ENCODE data around the gene FARP1.

The FARP1 gene

DNA sequence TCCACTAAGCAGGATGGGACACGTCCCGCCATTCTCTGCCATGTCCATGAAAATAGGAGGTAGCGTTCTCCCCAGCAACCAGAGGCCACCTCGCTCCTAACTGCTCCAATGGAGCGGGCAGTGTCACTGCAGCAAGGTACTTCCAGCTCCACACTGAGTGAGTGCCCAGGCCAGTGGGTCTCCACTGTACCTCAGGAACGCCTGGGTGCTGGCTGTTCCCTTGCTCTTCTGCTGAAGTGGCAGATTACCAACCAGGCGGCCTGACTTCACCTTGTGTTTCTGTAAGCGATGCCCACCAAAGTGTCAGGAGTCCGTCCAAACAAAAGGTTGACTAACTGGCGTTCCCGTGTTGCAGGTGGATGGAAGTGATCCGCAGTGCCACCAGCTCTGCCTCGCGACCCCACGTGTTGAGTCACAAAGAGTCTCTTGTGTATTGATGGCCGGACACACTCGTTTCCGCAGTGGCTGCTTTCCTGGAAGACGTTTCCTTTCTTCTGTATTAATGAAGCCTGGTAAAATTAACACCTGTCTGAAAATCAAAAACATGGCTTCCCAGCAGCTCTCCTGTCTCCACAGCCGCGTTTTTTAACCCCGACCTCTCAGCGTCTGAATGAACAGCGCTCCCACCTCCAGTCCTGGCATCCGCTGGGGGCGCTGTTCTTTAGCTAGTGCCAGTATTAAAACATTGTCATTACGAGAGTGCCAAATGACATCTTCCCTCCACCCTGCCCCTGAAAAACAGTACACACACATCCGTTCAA is 305.2 kb downstream of the FARP1 start:
- Histone ChIP-seq H3K9me3 (ENCODE audit: control insufficient read depth, low read length) (no peaks in the 10 kb centered on the region), H3K27me3 (ENCODE audit: control insufficient read depth, insufficient read depth, low read length) (no peaks in the 10 kb centered on the region), H2AFZ (no peak overlapping the region), H3K4me2 (ENCODE audit: low read length) (no peak overlapping the region), H3K9ac (no peak overlapping the region), H3K4me1 (no peaks in the 10 kb centered on the region), H3K79me2 (no peaks in the 10 kb centered on the region), H3K27ac (no peak overlapping the region), H3K4me3 (ENCODE audit: low read depth, low read length) (no peak overlapping the region), H3K36me3 (ENCODE audit: control insufficient read depth, insufficient read depth, low read length) (no peaks in the 10 kb centered on the region)
- TF ChIP-seq CTCF (IDR thresholded peaks at IDR 0.05), result peak; percentile 5

DNA sequence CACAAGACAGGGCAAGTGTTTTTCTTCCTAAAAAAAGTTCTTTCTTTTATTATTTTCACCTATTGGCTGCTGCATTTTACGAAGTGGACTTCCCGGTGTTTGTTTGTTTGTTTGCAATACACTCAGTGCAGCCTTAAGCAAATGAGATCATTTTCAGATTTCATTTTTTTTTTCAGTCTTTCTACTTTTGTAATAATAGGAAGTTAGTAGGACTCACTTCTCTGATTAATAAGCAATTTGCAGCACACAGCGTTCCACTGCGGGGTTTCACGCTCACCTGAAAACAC is 305.7 kb downstream of the FARP1 start:
- H3K27ac ChIP-seq, result no peak overlapping the region
- no peaks in the 10 kb centered on the region for H3K4me1 ChIP-seq

GRCh38 chr13:98449273-98449672 is 306.4 kb downstream of the FARP1 start:
- no peak for TF ChIP-seq CTCF (IDR thresholded peaks at IDR 0.05)
- no peaks in the 10 kb centered on the region for H3K9me3 ChIP-seq (ENCODE audit: control insufficient read depth, low read length)
- H2AFZ ChIP-seq, result no peak overlapping the region
- no peak overlapping the region for H3K9ac ChIP-seq
- no peaks in the 10 kb centered on the region for H3K36me3 ChIP-seq (ENCODE audit: control insufficient read depth, insufficient read depth, low read length)
- no peaks in the 10 kb centered on the region for H3K4me1 ChIP-seq
- H3K27ac ChIP-seq, result no peak overlapping the region
- H3K4me2 ChIP-seq (ENCODE audit: low read length), result no peak overlapping the region
- H3K27me3 ChIP-seq (ENCODE audit: control insufficient read depth, insufficient read depth, low read length), result no peaks in the 10 kb centered on the region
- no peaks in the 10 kb centered on the region for H3K79me2 ChIP-seq
- H3K4me3 ChIP-seq (ENCODE audit: low read depth, low read length), result no peak overlapping the region

More for the DNA sequence above, 305.7 kb downstream of the FARP1 start:
- Histone ChIP-seq H3K4me3 (ENCODE audit: low read depth, low read length) (no peak overlapping the region), H2AFZ (no peak overlapping the region), H3K9me3 (ENCODE audit: control insufficient read depth, low read length) (no peaks in the 10 kb centered on the region), H3K27me3 (ENCODE audit: control insufficient read depth, insufficient read depth, low read length) (no peaks in the 10 kb centered on the region), H3K9ac (no peak overlapping the region), H3K4me2 (ENCODE audit: low read length) (no peak overlapping the region), H3K36me3 (ENCODE audit: control insufficient read depth, insufficient read depth, low read length) (no peaks in the 10 kb centered on the region), H3K79me2 (no peaks in the 10 kb centered on the region)
- no peak for TF ChIP-seq CTCF (IDR thresholded peaks at IDR 0.05)

DNA sequence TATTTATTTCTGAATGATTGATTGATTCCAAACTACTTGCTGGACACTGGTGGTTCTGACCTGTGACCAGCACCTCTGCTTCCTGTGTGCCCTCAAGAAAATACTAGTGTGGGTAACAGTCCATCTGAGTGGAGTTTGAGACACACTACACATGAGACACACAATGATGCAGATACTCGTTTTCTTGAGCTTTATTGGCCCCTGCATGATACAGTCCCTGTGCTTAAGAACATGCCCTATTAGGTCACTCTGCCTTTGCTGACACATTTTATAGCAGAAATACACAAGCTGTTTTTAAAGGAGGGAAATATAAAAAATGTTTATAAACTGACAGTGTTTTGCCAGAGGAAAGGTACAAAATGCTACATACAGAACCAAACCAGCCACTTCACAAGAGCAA is 307.1 kb downstream of the FARP1 start:
- Histone ChIP-seq H3K4me2 (ENCODE audit: low read length) (no peak overlapping the region), H3K36me3 (ENCODE audit: control insufficient read depth, insufficient read depth, low read length) (no peaks in the 10 kb centered on the region), H3K9me3 (ENCODE audit: control insufficient read depth, low read length) (no peaks in the 10 kb centered on the region), H3K27ac (no peak overlapping the region), H3K9ac (no peak overlapping the region), H3K4me3 (ENCODE audit: low read depth, low read length) (no peak overlapping the region), H3K79me2 (no peaks in the 10 kb centered on the region), H3K4me1 (no peaks in the 10 kb centered on the region), H3K27me3 (ENCODE audit: control insufficient read depth, insufficient read depth, low read length) (no peaks in the 10 kb centered on the region), H2AFZ (no peak overlapping the region)
- no peak for TF ChIP-seq CTCF (IDR thresholded peaks at IDR 0.05)

- H3K27me3 ChIP-seq (ENCODE audit: control insufficient read depth, insufficient read depth, low read length), result no peaks in the 10 kb centered on the region
- no peak overlapping the region for H3K4me3 ChIP-seq (ENCODE audit: low read depth, low read length)
- H3K27ac ChIP-seq, result no peak overlapping the region
- no peaks in the 10 kb centered on the region for H3K4me1 ChIP-seq
- H3K9me3 ChIP-seq (ENCODE audit: control insufficient read depth, low read length), result no peaks in the 10 kb centered on the region
- no peak for TF ChIP-seq CTCF (IDR thresholded peaks at IDR 0.05)
- no peak overlapping the region for H3K4me2 ChIP-seq (ENCODE audit: low read length)
- no peaks in the 10 kb centered on the region for H3K79me2 ChIP-seq
- no peak overlapping the region for H3K9ac ChIP-seq
- no peak overlapping the region for H2AFZ ChIP-seq
- no peaks in the 10 kb centered on the region for H3K36me3 ChIP-seq (ENCODE audit: control insufficient read depth, insufficient read depth, low read length)
Observed at GRCh38 chr13:98450539-98451111, 307.7 kb downstream of the FARP1 start.

Data from parathyroid adenoma (tissue), 2 donors.